Measurements from ENCODE around the gene CDKL2.
"Not testable (repeated sequence)": the region's sequence is repeated elsewhere in the genome, so short reads cannot be mapped to it uniquely, and the experiment has no call there.

Gene CDKL2

GRCh38 chr4:75630174-75630936 is at the start of gene CDKL2:
TSS of gene CDKL2 (minus strand) at chr4:75630528. CDS start at chr4:75625988, 4,540 bp downstream.
- no peaks in the 10 kb centered on the region for H3K27me3 ChIP-seq (ENCODE audit: insufficient read depth, low read length)
- peak within 1 kb of the TSS; percentile 79 for H3K4me3 ChIP-seq (ENCODE audit: low read depth, low read length)
- H3K27ac ChIP-seq (ENCODE audit: low read depth, low read length): no peak within 1 kb of the TSS
- H3K36me3 ChIP-seq (ENCODE audit: insufficient read depth, low read length): no peaks in the 10 kb centered on the region
- no peaks in the 10 kb centered on the region for H3K79me2 ChIP-seq (ENCODE audit: control insufficient read depth, insufficient read depth, low read length, unreplicated experiment)
- H2AFZ ChIP-seq (ENCODE audit: low read length, unreplicated experiment): peak within 1 kb of the TSS; percentile 96
- no peaks in the 10 kb centered on the region for H3K4me1 ChIP-seq (ENCODE audit: control insufficient read depth, insufficient read depth, low read length, unreplicated experiment)

- H3K79me2 ChIP-seq (ENCODE audit: control insufficient read depth, insufficient read depth, low read length, unreplicated experiment): no peaks in the 10 kb centered on the region
- H3K4me3 ChIP-seq (ENCODE audit: low read depth, low read length): no peak overlapping the region
Measured at GRCh38 chr4:75678965-75679364, 48.6 kb upstream of the CDKL2 start.

GRCh38 chr4:75678473-75678872 is 48.1 kb upstream of the CDKL2 start:
- Histone ChIP-seq H3K27me3 (ENCODE audit: insufficient read depth, low read length) (no peaks in the 10 kb centered on the region), H3K4me1 (ENCODE audit: control insufficient read depth, insufficient read depth, low read length, unreplicated experiment) (peaks cover 7% of the 10 kb centered on the region), H3K36me3 (ENCODE audit: insufficient read depth, low read length) (no peaks in the 10 kb centered on the region), H3K27ac (ENCODE audit: low read depth, low read length) (no peak overlapping the region), H2AFZ (ENCODE audit: low read length, unreplicated experiment) (no peak overlapping the region), H3K4me3 (ENCODE audit: low read depth, low read length) (no peak overlapping the region), H3K79me2 (ENCODE audit: control insufficient read depth, insufficient read depth, low read length, unreplicated experiment) (no peaks in the 10 kb centered on the region)

More at GRCh38 chr4:75678965-75679364, 48.6 kb upstream of the CDKL2 start:
- Histone ChIP-seq H3K36me3 (ENCODE audit: insufficient read depth, low read length) (no peaks in the 10 kb centered on the region), H3K27me3 (ENCODE audit: insufficient read depth, low read length) (no peaks in the 10 kb centered on the region), H3K4me1 (ENCODE audit: control insufficient read depth, insufficient read depth, low read length, unreplicated experiment) (peaks cover 4% of the 10 kb centered on the region), H3K27ac (ENCODE audit: low read depth, low read length) (no peak overlapping the region), H2AFZ (ENCODE audit: low read length, unreplicated experiment) (no peak overlapping the region)

- Histone ChIP-seq H3K4me3 (ENCODE audit: low read depth, low read length) (no peak overlapping the region), H3K27ac (ENCODE audit: low read depth, low read length) (no peak overlapping the region), H2AFZ (ENCODE audit: low read length, unreplicated experiment) (no peak overlapping the region), H3K79me2 (ENCODE audit: control insufficient read depth, insufficient read depth, low read length, unreplicated experiment) (peaks cover 31% of the 10 kb centered on the region), H3K27me3 (ENCODE audit: insufficient read depth, low read length) (no peaks in the 10 kb centered on the region), H3K4me1 (ENCODE audit: control insufficient read depth, insufficient read depth, low read length, unreplicated experiment) (peaks cover 20% of the 10 kb centered on the region), H3K36me3 (ENCODE audit: insufficient read depth, low read length) (no peaks in the 10 kb centered on the region)
Measured at GRCh38 chr4:75675004-75675531, 44.7 kb upstream of the CDKL2 start.

DNA sequence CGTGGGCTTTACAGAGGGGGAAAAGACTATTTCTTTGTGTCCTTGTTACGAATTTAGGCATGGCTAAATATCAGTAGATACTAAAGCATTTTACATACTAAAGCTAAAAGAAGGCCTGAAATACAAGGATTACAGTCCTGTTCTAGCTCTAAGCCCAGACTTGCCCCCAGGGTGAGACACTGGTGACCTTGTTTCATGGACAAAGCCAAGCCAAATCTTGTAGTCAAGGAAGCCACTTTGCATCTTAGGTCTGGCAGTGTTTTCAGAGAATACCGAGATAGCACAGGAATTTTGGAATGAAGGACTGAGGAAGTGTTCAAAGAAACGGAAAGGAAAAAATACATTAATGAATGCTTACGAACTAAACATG is 43.6 kb upstream of the CDKL2 start:
- H3K79me2 ChIP-seq (ENCODE audit: control insufficient read depth, insufficient read depth, low read length, unreplicated experiment): peaks cover 42% of the 10 kb centered on the region

GRCh38 chr4:75673027-75673958 is 43.0 kb upstream of the CDKL2 start, which contains the start of gene G3BP2:
TSS of gene G3BP2 (minus strand) at chr4:75673411. CDS start at chr4:75662025, 11,386 bp downstream.
- Histone ChIP-seq H3K4me3 (ENCODE audit: low read depth, low read length) (peak within 1 kb of the TSS; percentile 91), H3K79me2 (ENCODE audit: control insufficient read depth, insufficient read depth, low read length, unreplicated experiment) (peaks cover 48% of the 10 kb centered on the region), H2AFZ (ENCODE audit: low read length, unreplicated experiment) (peak within 1 kb of the TSS; percentile 89), H3K36me3 (ENCODE audit: insufficient read depth, low read length) (no peaks in the 10 kb centered on the region), H3K4me1 (ENCODE audit: control insufficient read depth, insufficient read depth, low read length, unreplicated experiment) (peaks cover 26% of the 10 kb centered on the region), H3K27ac (ENCODE audit: low read depth, low read length) (peak within 1 kb of the TSS; percentile 88), H3K27me3 (ENCODE audit: insufficient read depth, low read length) (no peaks in the 10 kb centered on the region)

More for the DNA sequence above, 43.6 kb upstream of the CDKL2 start:
- H3K27ac ChIP-seq (ENCODE audit: low read depth, low read length): peak overlapping the region; percentile 88
- H2AFZ ChIP-seq (ENCODE audit: low read length, unreplicated experiment): peak overlapping the region; percentile 89
- H3K36me3 ChIP-seq (ENCODE audit: insufficient read depth, low read length): no peaks in the 10 kb centered on the region
- H3K4me1 ChIP-seq (ENCODE audit: control insufficient read depth, insufficient read depth, low read length, unreplicated experiment): peaks cover 22% of the 10 kb centered on the region
- H3K4me3 ChIP-seq (ENCODE audit: low read depth, low read length): peak overlapping the region; percentile 91
- H3K27me3 ChIP-seq (ENCODE audit: insufficient read depth, low read length): no peaks in the 10 kb centered on the region

GRCh38 chr4:75672461-75673026 is 42.2 kb upstream of the CDKL2 start:
- Histone ChIP-seq H3K36me3 (ENCODE audit: insufficient read depth, low read length) (no peaks in the 10 kb centered on the region), H2AFZ (ENCODE audit: low read length, unreplicated experiment) (peak overlapping the region; percentile 70), H3K4me3 (ENCODE audit: low read depth, low read length) (peak overlapping the region; percentile 91), H3K27ac (ENCODE audit: low read depth, low read length) (peak overlapping the region; percentile 70), H3K4me1 (ENCODE audit: control insufficient read depth, insufficient read depth, low read length, unreplicated experiment) (peaks cover 27% of the 10 kb centered on the region), H3K79me2 (ENCODE audit: control insufficient read depth, insufficient read depth, low read length, unreplicated experiment) (peaks cover 56% of the 10 kb centered on the region), H3K27me3 (ENCODE audit: insufficient read depth, low read length) (no peaks in the 10 kb centered on the region)

DNA sequence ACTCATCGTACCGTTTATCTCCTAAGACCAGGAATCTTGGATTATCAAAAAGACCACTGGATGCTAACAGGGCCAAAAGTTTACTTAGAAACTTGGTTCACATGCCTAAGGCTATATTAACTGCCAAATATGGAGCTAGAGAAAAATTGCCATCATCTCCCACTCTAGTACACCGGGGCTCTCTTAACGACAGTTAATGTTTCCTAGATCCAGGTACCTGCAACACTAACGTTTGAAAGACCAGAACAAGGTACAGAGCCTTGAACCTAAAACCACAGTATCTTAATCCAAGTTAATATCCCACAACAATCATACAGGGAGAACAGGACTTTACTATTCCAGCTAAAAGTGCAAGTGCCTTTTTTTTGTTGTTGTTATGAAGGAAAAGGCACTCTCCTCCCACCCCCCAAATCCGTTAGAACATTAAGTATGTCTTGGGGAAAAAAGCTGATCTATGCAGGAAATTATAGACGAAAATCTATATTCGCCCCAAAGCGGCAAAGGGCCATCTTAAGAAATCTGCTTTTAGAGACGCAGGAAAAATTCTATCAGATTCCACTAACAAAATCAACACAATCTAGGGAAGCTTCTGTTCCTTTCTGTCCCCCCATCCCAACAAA is 41.6 kb upstream of the CDKL2 start:
- Histone ChIP-seq H3K27ac (ENCODE audit: low read depth, low read length) (peak overlapping the region; percentile 70; the same call in 1 of the 2 replicates), H3K27me3 (ENCODE audit: insufficient read depth, low read length) (no peaks in the 10 kb centered on the region), H3K79me2 (ENCODE audit: control insufficient read depth, insufficient read depth, low read length, unreplicated experiment) (peaks cover 62% of the 10 kb centered on the region), H3K4me1 (ENCODE audit: control insufficient read depth, insufficient read depth, low read length, unreplicated experiment) (peaks cover 27% of the 10 kb centered on the region), H2AFZ (ENCODE audit: low read length, unreplicated experiment) (no peak overlapping the region), H3K4me3 (ENCODE audit: low read depth, low read length) (peak overlapping the region; percentile 91), H3K36me3 (ENCODE audit: insufficient read depth, low read length) (no peaks in the 10 kb centered on the region)

- H3K4me3 ChIP-seq (ENCODE audit: low read depth, low read length): no peak overlapping the region
Measured at GRCh38 chr4:75668596-75668995, 38.3 kb upstream of the CDKL2 start.

DNA sequence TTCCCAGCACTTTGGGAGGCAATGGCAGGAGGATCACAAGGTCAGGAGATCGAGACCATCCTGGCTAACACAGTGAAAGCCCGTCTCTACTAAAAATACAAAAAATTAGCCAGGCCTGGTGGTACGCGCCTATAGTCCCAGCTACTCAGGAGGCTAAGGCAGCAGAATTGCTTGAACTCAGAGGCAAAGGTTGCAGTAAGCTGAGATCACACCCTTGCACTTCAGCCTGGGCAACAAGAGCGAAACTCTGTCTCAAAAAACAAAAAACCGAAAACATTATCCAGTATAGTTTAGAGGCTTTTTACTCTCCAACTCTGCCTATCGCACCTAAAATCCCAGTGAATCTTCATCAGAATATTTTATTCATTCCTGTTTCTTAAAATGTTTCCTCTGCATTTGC is 37.3 kb upstream of the CDKL2 start:
- not testable (repeated sequence) for H3K27me3 ChIP-seq (ENCODE audit: insufficient read depth, low read length); H3K27ac ChIP-seq (ENCODE audit: low read depth, low read length); H2AFZ ChIP-seq (ENCODE audit: low read length, unreplicated experiment); H3K36me3 ChIP-seq (ENCODE audit: insufficient read depth, low read length); H3K4me3 ChIP-seq (ENCODE audit: low read depth, low read length)
- Histone ChIP-seq H3K79me2 (ENCODE audit: control insufficient read depth, insufficient read depth, low read length, unreplicated experiment) (peaks cover 95% of the 10 kb centered on the region), H3K4me1 (ENCODE audit: control insufficient read depth, insufficient read depth, low read length, unreplicated experiment) (peaks cover 26% of the 10 kb centered on the region)

More at GRCh38 chr4:75668596-75668995, 38.3 kb upstream of the CDKL2 start:
- Histone ChIP-seq H3K27ac (ENCODE audit: low read depth, low read length) (no peak overlapping the region), H3K36me3 (ENCODE audit: insufficient read depth, low read length) (no peaks in the 10 kb centered on the region), H2AFZ (ENCODE audit: low read length, unreplicated experiment) (no peak overlapping the region), H3K79me2 (ENCODE audit: control insufficient read depth, insufficient read depth, low read length, unreplicated experiment) (peaks cover 92% of the 10 kb centered on the region), H3K27me3 (ENCODE audit: insufficient read depth, low read length) (no peaks in the 10 kb centered on the region), H3K4me1 (ENCODE audit: control insufficient read depth, insufficient read depth, low read length, unreplicated experiment) (peaks cover 26% of the 10 kb centered on the region)
